Stimulated activated CD4-positive, alpha-beta T cell treated with anti-CD3 and anti-CD28 coated beads, Interleukin-12 subunit alpha, Interleukin-12 subunit beta, amount 100 ng/mL, for 24 hours (primary cell): Measurements from ENCODE around the gene HPGDS.

ENCODE experiments used
- DNase-seq, 2 experiments: peaks; one replicate each; pipeline ENCODE4 v3.0.0-alpha.2; 2020; ENCODE audit warnings: low read depth in 2 of 2

The HPGDS gene

DNA sequence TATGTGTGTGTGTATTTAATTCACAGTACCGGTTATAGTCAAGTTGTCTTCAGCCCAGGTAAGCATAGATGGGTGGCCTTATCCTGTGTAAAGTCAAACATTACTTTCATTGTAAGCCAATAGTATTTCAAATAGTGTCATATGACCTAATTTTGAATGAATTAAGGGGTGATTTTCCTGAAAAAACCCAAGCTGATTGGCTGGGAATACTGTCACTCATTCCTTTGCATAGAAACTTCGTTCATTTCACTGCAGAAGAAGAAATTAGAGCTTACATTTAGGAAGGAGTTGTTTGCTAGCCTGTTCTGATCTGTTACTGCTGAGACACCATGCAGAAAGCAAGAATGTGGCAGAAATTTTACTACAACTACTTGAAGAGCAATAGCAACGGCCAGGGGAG is 89.6 kb downstream of the HPGDS start:
- DNase-seq = no peak

DNA sequence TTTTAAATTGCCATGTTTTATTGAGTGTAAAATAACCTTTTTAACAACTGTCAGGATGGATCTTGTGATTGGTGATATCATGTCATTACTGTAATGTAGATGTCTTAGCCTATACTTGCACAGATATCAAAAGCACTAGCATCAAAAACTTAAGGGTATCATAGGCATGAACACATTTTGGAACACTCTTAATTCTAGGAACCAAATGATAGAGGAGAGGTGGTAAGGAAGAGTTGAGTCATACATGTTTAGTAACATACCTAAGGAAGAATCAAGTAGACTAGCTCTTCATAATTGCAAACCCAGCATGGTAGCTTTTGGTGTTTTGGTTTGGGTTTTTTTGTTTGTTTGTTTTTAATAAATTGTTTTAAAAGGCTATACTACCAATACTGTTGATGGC is 91.5 kb downstream of the HPGDS start:
- DNase-seq = no peak
